ENCODE measurements around the gene AP3M1. TPM values are rescaled to one million over a fixed set of nuclear protein-coding genes. Genes with fewer than 3 reads are reported as not detected.
"Not testable (repeated sequence)": the region's sequence is repeated elsewhere in the genome, so short reads cannot be mapped to it uniquely, and the experiment has no call there.

Gene AP3M1, protein sequence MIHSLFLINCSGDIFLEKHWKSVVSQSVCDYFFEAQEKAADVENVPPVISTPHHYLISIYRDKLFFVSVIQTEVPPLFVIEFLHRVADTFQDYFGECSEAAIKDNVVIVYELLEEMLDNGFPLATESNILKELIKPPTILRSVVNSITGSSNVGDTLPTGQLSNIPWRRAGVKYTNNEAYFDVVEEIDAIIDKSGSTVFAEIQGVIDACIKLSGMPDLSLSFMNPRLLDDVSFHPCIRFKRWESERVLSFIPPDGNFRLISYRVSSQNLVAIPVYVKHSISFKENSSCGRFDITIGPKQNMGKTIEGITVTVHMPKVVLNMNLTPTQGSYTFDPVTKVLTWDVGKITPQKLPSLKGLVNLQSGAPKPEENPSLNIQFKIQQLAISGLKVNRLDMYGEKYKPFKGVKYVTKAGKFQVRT
- total RNA-seq (10 to 100 TPM; 49.2 to 51.8 TPM), polyA plus RNA-seq (ENCODE audit: insufficient read length in 2 of 2) (10 to 100 TPM; 36.0 to 50.6 TPM)
- long read RNA-seq, donor 1, full-length matches to known transcripts: 14 of 14 reads
- long read RNA-seq, donor 1, partial matches to known transcripts: 0 of 14 reads
- long read RNA-seq, donor 1, other reads (novel, unspliced or antisense): 0 of 14 reads
- long read RNA-seq, donor 2, full-length matches to known transcripts: 4 of 4 reads
- long read RNA-seq, donor 2, partial matches to known transcripts: 0 of 4 reads
- long read RNA-seq, donor 2, other reads (novel, unspliced or antisense): 0 of 4 reads
- long read RNA-seq, donor 3, full-length matches to known transcripts: 3 of 3 reads
- long read RNA-seq, donor 3, partial matches to known transcripts: 0 of 3 reads
- long read RNA-seq, donor 3, other reads (novel, unspliced or antisense): 0 of 3 reads
- long read RNA-seq, donor 4, full-length matches to known transcripts: 9 of 9 reads
- long read RNA-seq, donor 4, partial matches to known transcripts: 0 of 9 reads
- long read RNA-seq, donor 4, other reads (novel, unspliced or antisense): 0 of 9 reads

DNA sequence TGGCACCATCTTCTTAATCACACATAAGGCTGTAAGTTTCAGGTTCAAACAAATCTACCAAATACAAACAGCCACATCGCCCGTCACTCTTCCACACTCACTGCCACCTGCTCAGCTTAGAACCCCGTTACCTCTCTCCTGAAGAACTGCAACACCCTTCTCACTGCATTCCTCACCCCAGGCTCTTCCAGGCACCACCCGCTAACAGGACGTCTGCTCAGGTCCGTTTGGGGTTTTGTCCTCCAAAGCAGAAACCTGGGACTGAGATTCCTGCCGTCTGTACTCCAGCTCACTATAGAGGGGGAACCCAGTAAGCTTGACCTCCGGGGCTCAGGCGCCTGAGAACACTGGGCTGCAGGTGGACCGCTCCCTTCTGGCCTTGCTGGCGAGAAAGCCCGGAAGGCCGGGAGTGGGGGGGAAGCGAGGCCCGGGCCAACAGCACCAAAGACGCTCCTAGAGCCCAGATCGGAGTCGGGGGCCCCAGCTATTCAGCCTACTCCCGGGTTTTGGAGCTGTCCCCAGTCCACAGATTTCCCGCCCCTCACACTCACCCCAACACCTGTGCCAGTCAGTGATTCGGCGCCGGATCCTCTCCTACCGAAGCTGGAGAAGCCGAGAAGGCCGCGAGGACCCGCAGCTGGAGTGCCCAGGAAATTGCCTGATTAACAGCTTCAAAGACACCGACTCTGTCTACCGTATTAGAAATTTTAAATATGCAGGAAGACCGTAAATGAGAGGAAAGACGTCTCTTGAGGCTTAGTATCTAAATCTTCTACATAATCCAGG is at the start of gene AP3M1:
AP3M1 (minus strand) TSS at position 625 of the 786 bp plus-strand sequence. CDS start 12,449 bp downstream, outside the sequence.
- peak in 1 of 6 donors; percentile 99 for DNase-seq (ENCODE audit: low read depth in 4 of 6, low spot score in 6 of 6)
- Histone ChIP-seq H3K4me1 (ENCODE audit: control insufficient read depth, insufficient read depth, low read length) (peaks cover 4% of the 10 kb centered on the region), H3K36me3 (ENCODE audit: control insufficient read depth, insufficient read depth, low read length) (peaks cover 3% of the 10 kb centered on the region), H3K27ac (ENCODE audit: low read depth, low read length) (peak within 1 kb of the TSS; percentile 96), H3K4me3 (ENCODE audit: low read depth, low read length) (peak within 1 kb of the TSS; percentile 98), H3K9me3 (ENCODE audit: control insufficient read depth, insufficient read depth, low read length) (no peaks in the 10 kb centered on the region), H3K27me3 (ENCODE audit: control insufficient read depth, insufficient read depth, low read length) (no peaks in the 10 kb centered on the region)
- WGBS (ENCODE audit: insufficient coverage): 0% methylated on average over 20 of the region's 32 CpGs

DNA sequence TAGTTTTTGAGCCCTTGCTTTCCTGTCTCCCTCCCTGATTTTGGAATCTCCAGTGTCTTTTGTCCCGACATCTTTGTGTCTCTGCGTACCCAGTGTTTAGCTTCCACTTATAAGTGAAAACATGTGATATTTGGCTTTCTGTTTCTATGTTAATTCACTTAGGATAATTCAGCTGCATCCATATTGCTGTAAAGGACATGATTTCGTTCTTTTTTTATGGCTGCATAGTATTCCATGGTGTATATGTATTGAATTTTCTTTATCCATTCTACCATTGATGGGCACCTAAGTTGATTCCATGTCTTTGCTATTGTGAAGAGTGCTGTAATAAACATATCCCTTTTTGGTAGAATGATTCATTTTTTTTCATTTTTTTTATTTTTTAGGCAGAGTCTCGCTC is 48.7 kb upstream of the AP3M1 start:
- no peaks in the 10 kb centered on the region for H3K9me3 ChIP-seq (ENCODE audit: control insufficient read depth, insufficient read depth, low read length)
- H3K27me3 ChIP-seq (ENCODE audit: control insufficient read depth, insufficient read depth, low read length): no peaks in the 10 kb centered on the region
- no peak overlapping the region for H3K27ac ChIP-seq (ENCODE audit: low read depth, low read length)
- no peaks in the 10 kb centered on the region for H3K36me3 ChIP-seq (ENCODE audit: control insufficient read depth, insufficient read depth, low read length)
- WGBS (ENCODE audit: insufficient coverage): 100% methylated on average over 1 of the region's 4 CpGs
- H3K4me1 ChIP-seq (ENCODE audit: control insufficient read depth, insufficient read depth, low read length): no peaks in the 10 kb centered on the region
- no peak for DNase-seq (ENCODE audit: low read depth in 4 of 6, low spot score in 6 of 6)
- no peak overlapping the region for H3K4me3 ChIP-seq (ENCODE audit: low read depth, low read length)

DNA sequence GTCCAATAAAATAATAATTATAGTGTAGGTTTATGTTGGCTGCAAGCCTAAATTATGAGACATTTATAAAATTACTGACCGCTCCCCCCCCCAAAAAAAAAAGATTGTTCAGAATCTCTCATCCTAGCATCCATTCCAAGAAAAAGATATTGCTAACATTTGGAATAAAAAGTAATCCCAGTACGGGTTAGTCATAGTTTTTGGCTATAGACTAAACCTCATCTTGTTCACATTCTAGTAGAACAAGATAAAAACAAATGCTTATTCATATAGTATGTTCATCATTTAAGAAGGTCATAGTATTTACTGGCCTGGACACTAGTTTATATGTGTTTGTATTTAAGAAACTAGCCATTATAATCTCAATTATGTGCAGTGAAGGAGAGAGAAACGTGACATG is 44.4 kb upstream of the AP3M1 start:
- Histone ChIP-seq H3K27ac (ENCODE audit: low read depth, low read length) (no peak overlapping the region), H3K9me3 (ENCODE audit: control insufficient read depth, insufficient read depth, low read length) (no peaks in the 10 kb centered on the region), H3K4me1 (ENCODE audit: control insufficient read depth, insufficient read depth, low read length) (no peaks in the 10 kb centered on the region), H3K36me3 (ENCODE audit: control insufficient read depth, insufficient read depth, low read length) (no peaks in the 10 kb centered on the region), H3K4me3 (ENCODE audit: low read depth, low read length) (no peak overlapping the region), H3K27me3 (ENCODE audit: control insufficient read depth, insufficient read depth, low read length) (no peaks in the 10 kb centered on the region)
- no peak for DNase-seq (ENCODE audit: low read depth in 4 of 6, low spot score in 6 of 6)
- no CpG with 5 or more reads among the region's 3 CpGs for WGBS (ENCODE audit: insufficient coverage)

DNA sequence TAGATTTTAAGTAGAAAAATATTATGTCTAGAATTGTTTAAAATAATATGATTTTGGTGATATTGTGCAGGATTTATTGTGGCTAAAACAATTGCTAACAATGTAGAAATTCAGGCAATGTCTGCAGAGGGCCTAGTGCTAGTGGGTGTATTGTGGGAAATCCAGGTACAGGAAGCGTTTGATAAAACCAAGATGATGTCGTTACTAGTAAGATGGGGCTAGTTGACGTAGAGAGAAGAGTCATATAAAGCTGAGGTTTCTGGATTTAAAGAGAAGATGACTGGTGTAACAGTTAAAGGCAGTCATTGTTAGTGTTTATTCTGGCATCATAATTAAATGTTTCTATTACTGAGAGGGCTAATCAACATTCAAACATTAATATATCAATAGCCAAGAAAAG is 43.9 kb upstream of the AP3M1 start:
- Histone ChIP-seq H3K4me1 (ENCODE audit: control insufficient read depth, insufficient read depth, low read length) (no peaks in the 10 kb centered on the region), H3K36me3 (ENCODE audit: control insufficient read depth, insufficient read depth, low read length) (no peaks in the 10 kb centered on the region), H3K27ac (ENCODE audit: low read depth, low read length) (no peak overlapping the region), H3K4me3 (ENCODE audit: low read depth, low read length) (no peak overlapping the region), H3K27me3 (ENCODE audit: control insufficient read depth, insufficient read depth, low read length) (no peaks in the 10 kb centered on the region), H3K9me3 (ENCODE audit: control insufficient read depth, insufficient read depth, low read length) (no peaks in the 10 kb centered on the region)
- 83% methylated on average over 2 of the region's 3 CpGs for WGBS (ENCODE audit: insufficient coverage)
- no peak for DNase-seq (ENCODE audit: low read depth in 4 of 6, low spot score in 6 of 6)

DNA sequence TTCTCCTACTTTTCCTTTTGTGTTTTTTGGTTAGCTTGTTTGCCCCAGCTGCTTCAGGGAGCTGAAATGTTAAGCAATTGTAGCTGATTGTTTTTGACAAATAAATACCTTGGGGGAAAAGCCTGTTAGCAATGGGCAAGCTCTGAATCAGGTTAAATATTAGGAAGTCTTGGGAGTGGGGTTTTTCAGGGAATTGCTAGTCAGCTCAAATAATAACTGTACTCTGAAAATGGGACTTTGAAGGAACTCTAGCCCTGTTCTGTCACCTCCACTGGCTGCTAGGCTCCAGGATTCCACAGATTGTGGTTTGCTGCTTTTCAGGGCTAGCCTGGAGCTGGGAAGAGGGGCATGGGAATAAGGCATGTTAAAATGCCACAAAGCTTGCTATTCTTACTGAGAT is 39.9 kb upstream of the AP3M1 start:
- H3K27ac ChIP-seq (ENCODE audit: low read depth, low read length): peak overlapping the region; percentile 30

DNA sequence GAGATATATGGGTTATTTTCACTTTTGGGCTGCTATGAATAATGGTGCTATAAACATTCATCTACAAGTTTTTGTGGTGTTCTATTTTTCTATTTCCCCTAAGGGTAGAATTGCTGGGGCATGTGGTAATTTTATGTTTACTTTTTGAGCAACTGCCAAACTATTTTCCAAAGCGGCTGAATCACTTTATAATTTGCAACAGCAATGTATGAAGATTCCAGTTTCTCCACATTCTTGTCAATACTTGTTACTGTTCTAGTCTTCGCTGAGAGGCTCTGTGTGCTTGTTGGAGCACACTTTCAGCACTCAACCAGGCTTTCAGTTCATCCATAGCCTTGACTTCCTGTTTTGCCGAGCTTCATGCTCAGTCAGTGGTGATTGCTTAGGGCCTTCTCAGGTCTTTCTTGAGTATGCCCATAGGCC is 39.4 kb upstream of the AP3M1 start:
- Histone ChIP-seq H3K36me3 (ENCODE audit: control insufficient read depth, insufficient read depth, low read length) (no peaks in the 10 kb centered on the region), H3K27ac (ENCODE audit: low read depth, low read length) (peak overlapping the region; percentile 30), H3K9me3 (ENCODE audit: control insufficient read depth, insufficient read depth, low read length) (no peaks in the 10 kb centered on the region), H3K4me1 (ENCODE audit: control insufficient read depth, insufficient read depth, low read length) (no peaks in the 10 kb centered on the region), H3K27me3 (ENCODE audit: control insufficient read depth, insufficient read depth, low read length) (no peaks in the 10 kb centered on the region), H3K4me3 (ENCODE audit: low read depth, low read length) (no peak overlapping the region)
- peak in 1 of 6 donors; percentile 8 for DNase-seq (ENCODE audit: low read depth in 4 of 6, low spot score in 6 of 6)
- WGBS (ENCODE audit: insufficient coverage): 92% methylated on average over 2 of the region's 3 CpGs

More for the DNA sequence above, 39.9 kb upstream of the AP3M1 start:
- no peaks in the 10 kb centered on the region for H3K27me3 ChIP-seq (ENCODE audit: control insufficient read depth, insufficient read depth, low read length)
- no peaks in the 10 kb centered on the region for H3K9me3 ChIP-seq (ENCODE audit: control insufficient read depth, insufficient read depth, low read length)
- H3K4me1 ChIP-seq (ENCODE audit: control insufficient read depth, insufficient read depth, low read length): no peaks in the 10 kb centered on the region
- no peaks in the 10 kb centered on the region for H3K36me3 ChIP-seq (ENCODE audit: control insufficient read depth, insufficient read depth, low read length)
- no peak for DNase-seq (ENCODE audit: low read depth in 4 of 6, low spot score in 6 of 6)
- H3K4me3 ChIP-seq (ENCODE audit: low read depth, low read length): no peak overlapping the region

DNA sequence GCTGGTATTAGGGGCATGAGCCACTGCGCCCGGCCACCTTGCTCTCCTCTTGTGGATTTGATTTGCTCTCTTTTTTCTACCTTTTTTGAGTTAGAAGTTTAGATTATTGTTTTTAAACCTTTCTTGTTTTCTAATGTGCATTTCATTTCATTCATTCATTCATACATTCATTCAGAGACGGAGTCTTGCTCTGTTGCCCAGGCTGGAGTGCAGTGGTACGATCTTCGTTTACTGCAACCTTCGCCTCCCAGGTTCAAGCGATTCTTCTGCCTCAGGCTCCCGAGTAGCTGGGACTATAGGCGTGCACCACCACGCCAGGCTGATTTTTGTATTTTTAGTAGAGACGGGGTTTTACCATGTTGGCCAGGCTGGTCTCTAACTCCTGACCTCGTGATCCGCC is 38.0 kb upstream of the AP3M1 start:
- DNase-seq (ENCODE audit: low read depth in 4 of 6, low spot score in 6 of 6); H3K9me3 ChIP-seq (ENCODE audit: control insufficient read depth, insufficient read depth, low read length); H3K27me3 ChIP-seq (ENCODE audit: control insufficient read depth, insufficient read depth, low read length); H3K4me1 ChIP-seq (ENCODE audit: control insufficient read depth, insufficient read depth, low read length); H3K36me3 ChIP-seq (ENCODE audit: control insufficient read depth, insufficient read depth, low read length); H3K27ac ChIP-seq (ENCODE audit: low read depth, low read length); H3K4me3 ChIP-seq (ENCODE audit: low read depth, low read length): not testable (repeated sequence)
- 100% methylated on average over 8 of the region's 13 CpGs for WGBS (ENCODE audit: insufficient coverage)

DNA sequence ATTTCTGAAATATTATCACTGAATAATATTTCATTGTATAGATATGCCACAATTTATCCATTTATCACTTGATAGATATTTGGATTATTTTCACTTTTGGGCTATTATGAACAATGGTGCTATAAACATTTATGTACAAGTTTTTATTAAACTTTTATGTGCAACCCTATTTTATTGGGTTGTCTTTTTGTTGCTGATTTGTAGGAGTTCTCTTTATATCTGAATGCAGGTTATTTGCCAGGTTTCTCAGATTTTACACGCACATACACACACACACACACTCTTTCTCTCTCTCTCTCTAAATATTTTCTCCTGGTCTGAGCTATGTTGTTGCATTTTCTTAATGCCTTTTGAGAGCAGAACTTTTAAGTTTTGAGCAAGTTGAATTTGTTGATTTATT is 36.6 kb upstream of the AP3M1 start:
- Histone ChIP-seq H3K27ac (ENCODE audit: low read depth, low read length) (no peak overlapping the region), H3K4me3 (ENCODE audit: low read depth, low read length) (no peak overlapping the region), H3K36me3 (ENCODE audit: control insufficient read depth, insufficient read depth, low read length) (no peaks in the 10 kb centered on the region), H3K27me3 (ENCODE audit: control insufficient read depth, insufficient read depth, low read length) (no peaks in the 10 kb centered on the region), H3K4me1 (ENCODE audit: control insufficient read depth, insufficient read depth, low read length) (no peaks in the 10 kb centered on the region), H3K9me3 (ENCODE audit: control insufficient read depth, insufficient read depth, low read length) (no peaks in the 10 kb centered on the region)
- WGBS (ENCODE audit: insufficient coverage): no CpG with 5 or more reads among the region's 1 CpG
- no peak for DNase-seq (ENCODE audit: low read depth in 4 of 6, low spot score in 6 of 6)

DNA sequence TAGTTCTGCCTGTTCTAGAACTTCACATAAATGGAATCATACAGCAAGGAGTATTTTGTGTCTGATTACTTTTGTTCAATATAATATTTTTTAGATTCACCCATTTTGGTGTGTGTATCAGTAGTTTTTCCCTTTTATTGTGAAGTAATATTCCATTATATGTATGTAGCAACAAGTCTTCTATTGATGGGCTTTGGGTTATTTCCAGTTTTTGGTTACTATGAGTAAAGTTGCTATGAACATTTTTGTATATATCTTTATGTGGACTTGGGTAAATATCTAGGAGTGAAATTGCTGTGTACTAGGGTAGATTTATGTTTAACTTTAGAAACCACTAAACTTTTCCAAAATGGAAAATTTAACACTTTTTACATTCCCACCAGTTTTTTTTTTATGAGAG is 36.0 kb upstream of the AP3M1 start:
- Histone ChIP-seq H3K36me3 (ENCODE audit: control insufficient read depth, insufficient read depth, low read length) (no peaks in the 10 kb centered on the region), H3K9me3 (ENCODE audit: control insufficient read depth, insufficient read depth, low read length) (no peaks in the 10 kb centered on the region), H3K27ac (ENCODE audit: low read depth, low read length) (no peak overlapping the region), H3K4me1 (ENCODE audit: control insufficient read depth, insufficient read depth, low read length) (no peaks in the 10 kb centered on the region), H3K27me3 (ENCODE audit: control insufficient read depth, insufficient read depth, low read length) (no peaks in the 10 kb centered on the region), H3K4me3 (ENCODE audit: low read depth, low read length) (no peak overlapping the region)
- no peak for DNase-seq (ENCODE audit: low read depth in 4 of 6, low spot score in 6 of 6)

Data from spinal cord (tissue), 10 donors.